GM23338 (cell line): ENCODE results near the gene KRTAP1-4. TPM values are rescaled to one million over a fixed set of nuclear protein-coding genes. Genes with fewer than 3 reads are reported as not detected.

Source experiments
- ATAC-seq: fragments of 200-7000 bp; cut with Tn5 transposase; 3 replicates; pipeline ENCODE4 v1.9.1; 2020
- DNase-seq: peaks from one replicate; pipeline ENCODE4 v3.0.0-alpha.2; 2015; ENCODE audit warnings: low spot score
- H2AFZ ChIP-seq: fragments of 200-600 bp; sonication (generic); 2 replicates; pipeline ENCODE4 v1.8.0; 2016; ENCODE audit warnings: antibody characterized with exemption, mild to moderate bottlenecking, moderate library complexity
- H3F3A ChIP-seq: fragments of 200-600 bp; sonication (generic); replicated peaks from 2 replicates; pipeline ENCODE4 v1.8.0; 2017; ENCODE audit warnings: antibody characterized with exemption, mixed run types, low read depth
- H3K27ac ChIP-seq: fragments of 200-600 bp; sonication (generic); 2 replicates; pipeline ENCODE4 v1.6.1; 2016; ENCODE audit warnings: low read depth
- H3K27me3 ChIP-seq: fragments of 200-600 bp; sonication (generic); 2 replicates; pipeline ENCODE4 v1.8.0; 2016; ENCODE audit warnings: mild to moderate bottlenecking, mixed run types, moderate library complexity; ENCODE audit not compliant: insufficient read depth
- H3K36me3 ChIP-seq: fragments of 200-600 bp; sonication (generic); 2 replicates; pipeline ENCODE4 v1.8.0; 2016; ENCODE audit warnings: mild to moderate bottlenecking; ENCODE audit not compliant: insufficient read depth
- H3K4me1 ChIP-seq: fragments of 200-600 bp; sonication (generic); 2 replicates; pipeline ENCODE4 v1.8.0; 2016; ENCODE audit warnings: mild to moderate bottlenecking, moderate library complexity; ENCODE audit not compliant: insufficient read depth
- H3K4me2 ChIP-seq: fragments of 200-600 bp; sonication (generic); 2 replicates; pipeline ENCODE4 v1.7.1; 2017; ENCODE audit warnings: mixed run types
- H3K4me3 ChIP-seq: fragments of 200-600 bp; sonication (generic); 2 replicates; pipeline ENCODE4 v1.6.1; 2016; ENCODE audit warnings: mixed run types
- H3K79me2 ChIP-seq: fragments of 200-600 bp; sonication (generic); replicated peaks from 2 replicates; pipeline ENCODE4 v1.8.0; 2017; ENCODE audit warnings: mild to moderate bottlenecking; ENCODE audit not compliant: insufficient read depth
- H3K9me2 ChIP-seq: fragments of 200-600 bp; sonication (generic); 2 replicates; pipeline ENCODE4 v1.8.0; 2017; ENCODE audit not compliant: insufficient read depth
- H4K20me1 ChIP-seq: fragments of 200-600 bp; sonication (generic); replicated peaks from 2 replicates; pipeline ENCODE4 v1.8.0; 2017; ENCODE audit warnings: mild to moderate bottlenecking; ENCODE audit not compliant: insufficient read depth
- H3K27ac Mint-ChIP-seq: 2 replicates; pipeline ENCODE4 v1.8.0; 2020; ENCODE audit warnings: inconsistent platforms, mild to moderate bottlenecking, moderate library complexity, mixed read lengths
- H3K27me3 Mint-ChIP-seq: 3 replicates; pipeline ENCODE4 v1.8.0; 2022; ENCODE audit warnings: low read depth, mild to moderate bottlenecking, moderate library complexity, mixed read lengths, inconsistent platforms; ENCODE audit not compliant: insufficient read depth, poor library complexity
- H3K36me3 Mint-ChIP-seq: 3 replicates; pipeline ENCODE4 v1.8.0; 2021; ENCODE audit warnings: low read depth, mild to moderate bottlenecking, inconsistent platforms, moderate library complexity, mixed read lengths
- H3K4me1 Mint-ChIP-seq: 3 replicates; pipeline ENCODE4 v1.8.0; 2020; ENCODE audit warnings: mild to moderate bottlenecking, inconsistent platforms, mixed read lengths
- H3K4me3 Mint-ChIP-seq: 3 replicates; pipeline ENCODE4 v1.8.0; 2021; ENCODE audit warnings: moderate library complexity, mild to moderate bottlenecking, inconsistent platforms, mixed read lengths
- H3K9me3 Mint-ChIP-seq: 3 replicates; pipeline ENCODE4 v1.8.0; 2020; ENCODE audit warnings: moderate library complexity, mild to moderate bottlenecking, inconsistent platforms, mixed read lengths
- EZH2 ChIP-seq: fragments of 200-600 bp; sonication (generic); IDR thresholded peaks from one replicate; pipeline ENCODE4 v1.8.0; 2017; ENCODE audit warnings: antibody characterized with exemption, mild to moderate bottlenecking, low read depth; ENCODE audit not compliant: unreplicated experiment
- EZH2phosphoT487 ChIP-seq: fragments of 200-600 bp; sonication (generic); IDR thresholded peaks from one replicate; pipeline ENCODE4 v1.8.1; 2018; ENCODE audit warnings: antibody characterized with exemption; ENCODE audit not compliant: unreplicated experiment
- JUNB ChIP-seq: IDR thresholded peaks from one replicate; pipeline ENCODE4 v1.6.1; 2016; ENCODE audit warnings: antibody characterized with exemption; ENCODE audit not compliant: unreplicated experiment
- NANOG ChIP-seq: IDR thresholded peaks from 2 replicates; pipeline ENCODE4 v1.6.1; 2016; ENCODE audit warnings: antibody characterized with exemption, borderline replicate concordance
- POLR2AphosphoS5 ChIP-seq: IDR thresholded peaks from 2 replicates; pipeline ENCODE4 v1.6.1; 2016; ENCODE audit warnings: antibody characterized with exemption, low read depth
- STAT1 ChIP-seq: IDR thresholded peaks from one replicate; pipeline ENCODE4 v1.6.1; 2016; ENCODE audit warnings: antibody characterized with exemption; ENCODE audit not compliant: unreplicated experiment
- ZNF114 ChIP-seq: fragments of 250-450 bp; sonication (Bioruptor Pico); IDR thresholded peaks from 2 replicates; pipeline ENCODE4 v1.5.0; 2020; ENCODE audit warnings: mild to moderate bottlenecking, moderate library complexity
- polyA plus RNA-seq: library from polyadenylated mRNA; unstranded; fragments of >200 nt; fragmentation: Nextera tagmentation; extraction: Ambion mirVana; gene quantifications from 2 replicates; pipeline ENCODE4 v1.2.1, GENCODE V29; 2016
- total RNA-seq: library from RNA; depleted of rRNA; stranded (reverse); fragments of >200 nt; shearing (Covaris generic); gene quantifications from 2 replicates; pipeline ENCODE4 v1.2.3, GENCODE V29; 2014
- TF ChIP-seq, protein P1 (sequence below): fragments of 250-450 bp; sonication (Bioruptor Pico); IDR thresholded peaks from 2 replicates; pipeline ENCODE4 v1.5.0; 2020; ENCODE audit warnings: mild to moderate bottlenecking, moderate library complexity
- TF ChIP-seq, protein P2 (sequence below): IDR thresholded peaks from 2 replicates; pipeline ENCODE4 v1.6.1; 2016; ENCODE audit warnings: antibody characterized with exemption

Gene KRTAP1-4
- total and polyA plus RNA-seq, 2 experiments from 2014 or later: not detected

DNA sequence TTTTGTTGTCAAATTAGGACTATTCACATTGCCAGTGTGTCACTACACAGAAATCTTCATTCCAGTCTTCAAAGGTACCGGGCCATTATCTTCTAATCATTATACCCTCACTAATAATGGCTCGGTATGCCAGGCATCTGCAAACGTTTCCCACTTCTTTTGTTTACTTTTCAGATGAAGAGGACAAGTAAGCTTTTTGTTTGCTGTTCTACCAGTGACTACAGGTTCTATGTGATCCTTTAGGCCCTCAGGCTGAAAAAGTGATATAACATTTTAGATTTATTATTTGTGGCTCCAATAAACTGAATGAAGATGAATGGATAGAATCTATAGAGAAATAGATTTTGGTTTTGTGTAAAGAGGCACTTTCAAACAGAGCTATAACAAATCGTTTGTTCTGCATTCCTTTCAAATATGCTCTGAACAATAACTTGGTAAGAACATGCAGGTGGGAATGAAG is 20.7 kb downstream of the KRTAP1-4 start:
- Mint-ChIP-seq H3K36me3 (no peaks in the 10 kb centered on the region), H3K4me1 (peaks cover 10% of the 10 kb centered on the region; the same call in 2 of the 3 replicates), H3K27ac (no peak overlapping the region), H3K9me3 (no peaks in the 10 kb centered on the region), H3K27me3 (peaks cover 1% of the 10 kb centered on the region), H3K4me3 (no peak overlapping the region)
- H3K27ac ChIP-seq: no peak overlapping the region
- H3K4me3 ChIP-seq: no peak overlapping the region
- DNase-seq (peak; percentile 35), ATAC-seq (no peak)
- H3K4me2 ChIP-seq: peak overlapping the region; percentile 27; the same call in 1 of the 2 replicates
- TF ChIP-seq EZH2 (no peak), EZH2phosphoT487 (no peak), NANOG (peak; percentile 60; the same call in 1 of the 2 replicates), ZNF114 (no peak)
- no peak overlapping the region for H2AFZ ChIP-seq
- H3K27me3 ChIP-seq: no peaks in the 10 kb centered on the region
- no peaks in the 10 kb centered on the region; the same call in 1 of the 2 replicates for H3K9me2 ChIP-seq
- no peaks in the 10 kb centered on the region for H3K36me3 ChIP-seq
- no peaks in the 10 kb centered on the region for H3F3A ChIP-seq
- peaks cover 14% of the 10 kb centered on the region for H3K4me1 ChIP-seq
- H4K20me1 ChIP-seq: no peaks in the 10 kb centered on the region
- H3K79me2 ChIP-seq: no peaks in the 10 kb centered on the region

DNA sequence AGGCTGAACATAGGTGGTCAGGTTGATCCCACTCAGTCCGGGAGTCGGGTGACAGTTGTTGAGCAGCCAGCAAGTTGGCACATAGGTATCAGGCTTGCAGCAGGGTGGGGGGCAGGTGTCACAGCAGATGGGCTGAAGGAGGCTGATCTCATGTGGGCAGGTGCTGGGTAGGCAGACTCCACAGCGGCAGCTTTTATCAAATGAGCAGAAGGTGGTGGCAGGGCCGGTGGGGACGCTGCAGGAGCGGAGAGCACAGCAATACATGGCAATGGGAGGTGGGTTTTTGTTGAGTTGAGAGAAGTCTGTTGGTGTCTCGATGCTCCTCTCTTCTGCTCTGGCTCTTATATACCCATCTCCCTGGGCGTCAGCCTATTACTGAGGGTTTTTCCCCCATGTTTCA is 21.2 kb downstream of the KRTAP1-4 start, which contains the start of gene KRTAP3-1:
TSS of gene KRTAP3-1 (minus strand) at position 318 of the 400 bp plus-strand sequence. CDS start at position 264, 54 bp downstream.
- H3K27ac ChIP-seq: no peak within 1 kb of the TSS
- TF ChIP-seq, protein P1, sequence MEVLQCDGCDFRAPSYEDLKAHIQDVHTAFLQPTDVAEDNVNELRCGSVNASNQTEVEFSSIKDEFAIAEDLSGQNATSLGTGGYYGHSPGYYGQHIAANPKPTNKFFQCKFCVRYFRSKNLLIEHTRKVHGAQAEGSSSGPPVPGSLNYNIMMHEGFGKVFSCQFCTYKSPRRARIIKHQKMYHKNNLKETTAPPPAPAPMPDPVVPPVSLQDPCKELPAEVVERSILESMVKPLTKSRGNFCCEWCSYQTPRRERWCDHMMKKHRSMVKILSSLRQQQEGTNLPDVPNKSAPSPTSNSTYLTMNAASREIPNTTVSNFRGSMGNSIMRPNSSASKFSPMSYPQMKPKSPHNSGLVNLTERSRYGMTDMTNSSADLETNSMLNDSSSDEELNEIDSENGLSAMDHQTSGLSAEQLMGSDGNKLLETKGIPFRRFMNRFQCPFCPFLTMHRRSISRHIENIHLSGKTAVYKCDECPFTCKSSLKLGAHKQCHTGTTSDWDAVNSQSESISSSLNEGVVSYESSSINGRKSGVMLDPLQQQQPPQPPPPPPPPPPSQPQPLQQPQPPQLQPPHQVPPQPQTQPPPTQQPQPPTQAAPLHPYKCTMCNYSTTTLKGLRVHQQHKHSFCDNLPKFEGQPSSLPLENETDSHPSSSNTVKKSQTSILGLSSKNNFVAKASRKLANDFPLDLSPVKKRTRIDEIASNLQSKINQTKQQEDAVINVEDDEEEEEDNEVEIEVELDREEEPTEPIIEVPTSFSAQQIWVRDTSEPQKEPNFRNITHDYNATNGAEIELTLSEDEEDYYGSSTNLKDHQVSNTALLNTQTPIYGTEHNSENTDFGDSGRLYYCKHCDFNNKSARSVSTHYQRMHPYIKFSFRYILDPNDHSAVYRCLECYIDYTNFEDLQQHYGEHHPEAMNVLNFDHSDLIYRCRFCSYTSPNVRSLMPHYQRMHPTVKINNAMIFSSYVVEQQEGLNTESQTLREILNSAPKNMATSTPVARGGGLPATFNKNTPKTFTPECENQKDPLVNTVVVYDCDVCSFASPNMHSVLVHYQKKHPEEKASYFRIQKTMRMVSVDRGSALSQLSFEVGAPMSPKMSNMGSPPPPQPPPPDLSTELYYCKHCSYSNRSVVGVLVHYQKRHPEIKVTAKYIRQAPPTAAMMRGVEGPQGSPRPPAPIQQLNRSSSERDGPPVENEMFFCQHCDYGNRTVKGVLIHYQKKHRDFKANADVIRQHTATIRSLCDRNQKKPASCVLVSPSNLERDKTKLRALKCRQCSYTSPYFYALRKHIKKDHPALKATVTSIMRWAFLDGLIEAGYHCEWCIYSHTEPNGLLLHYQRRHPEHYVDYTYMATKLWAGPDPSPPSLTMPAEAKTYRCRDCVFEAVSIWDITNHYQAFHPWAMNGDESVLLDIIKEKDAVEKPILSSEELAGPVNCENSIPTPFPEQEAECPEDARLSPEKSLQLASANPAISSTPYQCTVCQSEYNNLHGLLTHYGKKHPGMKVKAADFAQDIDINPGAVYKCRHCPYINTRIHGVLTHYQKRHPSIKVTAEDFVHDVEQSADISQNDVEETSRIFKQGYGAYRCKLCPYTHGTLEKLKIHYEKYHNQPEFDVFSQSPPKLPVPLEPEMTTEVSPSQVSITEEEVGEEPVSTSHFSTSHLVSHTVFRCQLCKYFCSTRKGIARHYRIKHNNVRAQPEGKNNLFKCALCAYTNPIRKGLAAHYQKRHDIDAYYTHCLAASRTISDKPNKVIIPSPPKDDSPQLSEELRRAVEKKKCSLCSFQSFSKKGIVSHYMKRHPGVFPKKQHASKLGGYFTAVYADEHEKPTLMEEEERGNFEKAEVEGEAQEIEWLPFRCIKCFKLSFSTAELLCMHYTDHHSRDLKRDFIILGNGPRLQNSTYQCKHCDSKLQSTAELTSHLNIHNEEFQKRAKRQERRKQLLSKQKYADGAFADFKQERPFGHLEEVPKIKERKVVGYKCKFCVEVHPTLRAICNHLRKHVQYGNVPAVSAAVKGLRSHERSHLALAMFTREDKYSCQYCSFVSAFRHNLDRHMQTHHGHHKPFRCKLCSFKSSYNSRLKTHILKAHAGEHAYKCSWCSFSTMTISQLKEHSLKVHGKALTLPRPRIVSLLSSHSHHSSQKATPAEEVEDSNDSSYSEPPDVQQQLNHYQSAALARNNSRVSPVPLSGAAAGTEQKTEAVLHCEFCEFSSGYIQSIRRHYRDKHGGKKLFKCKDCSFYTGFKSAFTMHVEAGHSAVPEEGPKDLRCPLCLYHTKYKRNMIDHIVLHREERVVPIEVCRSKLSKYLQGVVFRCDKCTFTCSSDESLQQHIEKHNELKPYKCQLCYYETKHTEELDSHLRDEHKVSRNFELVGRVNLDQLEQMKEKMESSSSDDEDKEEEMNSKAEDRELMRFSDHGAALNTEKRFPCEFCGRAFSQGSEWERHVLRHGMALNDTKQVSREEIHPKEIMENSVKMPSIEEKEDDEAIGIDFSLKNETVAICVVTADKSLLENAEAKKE: no peak
- no peak for TF ChIP-seq POLR2AphosphoS5
- no peak for TF ChIP-seq JUNB
- TF ChIP-seq EZH2phosphoT487: no peak
- no peak for TF ChIP-seq STAT1
- no peak for TF ChIP-seq NANOG
- TF ChIP-seq, protein P2, sequence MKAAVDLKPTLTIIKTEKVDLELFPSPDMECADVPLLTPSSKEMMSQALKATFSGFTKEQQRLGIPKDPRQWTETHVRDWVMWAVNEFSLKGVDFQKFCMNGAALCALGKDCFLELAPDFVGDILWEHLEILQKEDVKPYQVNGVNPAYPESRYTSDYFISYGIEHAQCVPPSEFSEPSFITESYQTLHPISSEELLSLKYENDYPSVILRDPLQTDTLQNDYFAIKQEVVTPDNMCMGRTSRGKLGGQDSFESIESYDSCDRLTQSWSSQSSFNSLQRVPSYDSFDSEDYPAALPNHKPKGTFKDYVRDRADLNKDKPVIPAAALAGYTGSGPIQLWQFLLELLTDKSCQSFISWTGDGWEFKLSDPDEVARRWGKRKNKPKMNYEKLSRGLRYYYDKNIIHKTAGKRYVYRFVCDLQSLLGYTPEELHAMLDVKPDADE: no peak
- no peak for TF ChIP-seq EZH2
- no peaks in the 10 kb centered on the region for H3K36me3 ChIP-seq
- H3K4me2 ChIP-seq: peak within 1 kb of the TSS; percentile 27; the same call in 1 of the 2 replicates
- no peak within 1 kb of the TSS for H3K4me3 Mint-ChIP-seq
- DNase-seq (no peak), ATAC-seq (peak; percentile 34; the same call in 2 of the 3 replicates)
- no peaks in the 10 kb centered on the region for H3K27me3 ChIP-seq
- no peaks in the 10 kb centered on the region for H3K9me3 Mint-ChIP-seq
- H3K27ac Mint-ChIP-seq: no peak within 1 kb of the TSS
- H4K20me1 ChIP-seq: no peaks in the 10 kb centered on the region
- peaks cover 1% of the 10 kb centered on the region for H3K27me3 Mint-ChIP-seq
- no peaks in the 10 kb centered on the region for H3K79me2 ChIP-seq
- no peak within 1 kb of the TSS for H3K4me3 ChIP-seq
- peaks cover 10% of the 10 kb centered on the region; the same call in 2 of the 3 replicates for H3K4me1 Mint-ChIP-seq
- no peak within 1 kb of the TSS for H2AFZ ChIP-seq
- no peaks in the 10 kb centered on the region for H3F3A ChIP-seq
- no peaks in the 10 kb centered on the region for H3K36me3 Mint-ChIP-seq
- peaks cover 14% of the 10 kb centered on the region for H3K4me1 ChIP-seq
- H3K9me2 ChIP-seq: no peaks in the 10 kb centered on the region; the same call in 1 of the 2 replicates
